Activated naive CD4-positive, alpha-beta T cell (primary cell): ENCODE measurements around the gene GRID2.

Experiments
- DNase-seq, 4 experiments: peaks; one replicate each; lab custom pipeline; 2025; lab: John Stamatoyannopoulos, UW

GRID2 gene

DNA sequence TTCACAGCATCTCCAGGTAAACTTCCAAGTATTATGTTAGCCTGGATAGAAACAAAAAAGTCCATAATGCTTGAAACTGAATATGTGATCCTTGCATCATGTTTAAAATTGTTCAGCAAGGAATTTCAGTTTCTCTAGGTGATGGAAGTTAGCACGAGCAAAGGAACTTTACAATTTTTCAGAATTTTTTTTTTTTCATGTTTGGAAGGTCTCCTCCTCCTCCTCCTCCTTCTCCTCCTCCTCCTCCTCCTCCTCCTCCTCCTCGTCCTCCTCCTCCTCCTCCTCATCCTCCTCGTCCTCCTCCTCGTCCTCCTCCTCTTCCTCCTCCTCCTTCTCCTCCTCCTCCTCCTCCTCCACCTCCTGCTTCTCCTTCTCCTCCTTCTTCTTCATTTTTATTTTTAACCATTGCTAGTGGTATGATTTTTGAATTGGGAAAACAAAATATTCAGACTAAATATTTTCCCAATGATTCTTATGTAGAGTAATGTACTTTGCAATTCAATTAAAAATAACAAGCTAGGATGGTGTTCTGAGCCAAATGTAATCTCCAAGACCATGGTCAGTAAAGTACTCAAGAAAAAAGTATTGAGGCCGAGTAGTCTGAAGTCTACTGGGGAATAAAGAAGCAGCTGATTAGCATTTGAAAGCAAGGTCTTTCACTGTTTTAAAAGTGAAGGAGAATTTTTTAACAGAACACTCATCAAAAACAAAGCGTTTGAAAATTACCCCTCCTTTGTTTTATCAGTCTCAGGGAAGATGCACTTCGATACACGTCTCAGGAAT is 1103.9 kb downstream of the GRID2 start:
- DNase-seq = no peak

DNA sequence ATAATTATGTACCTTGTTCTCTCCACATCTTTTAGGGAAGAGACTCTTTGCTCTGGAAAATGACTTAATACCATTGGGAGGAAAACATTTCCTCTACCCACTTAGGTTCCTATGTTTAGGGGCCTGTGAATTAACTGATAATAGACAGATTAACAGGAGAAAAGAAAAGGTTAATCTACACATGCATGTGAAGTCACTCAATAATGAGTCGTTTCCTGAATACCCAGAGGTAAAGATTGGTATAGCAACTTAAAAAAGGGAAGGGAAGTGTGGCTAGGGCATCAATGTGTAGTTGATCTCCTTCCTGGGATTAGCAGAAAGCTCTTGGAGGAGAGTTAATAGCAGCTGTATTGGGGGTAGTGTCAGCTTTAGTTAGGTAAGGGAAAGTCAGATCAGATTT is 1105.3 kb downstream of the GRID2 start:
- no peak for DNase-seq

DNA sequence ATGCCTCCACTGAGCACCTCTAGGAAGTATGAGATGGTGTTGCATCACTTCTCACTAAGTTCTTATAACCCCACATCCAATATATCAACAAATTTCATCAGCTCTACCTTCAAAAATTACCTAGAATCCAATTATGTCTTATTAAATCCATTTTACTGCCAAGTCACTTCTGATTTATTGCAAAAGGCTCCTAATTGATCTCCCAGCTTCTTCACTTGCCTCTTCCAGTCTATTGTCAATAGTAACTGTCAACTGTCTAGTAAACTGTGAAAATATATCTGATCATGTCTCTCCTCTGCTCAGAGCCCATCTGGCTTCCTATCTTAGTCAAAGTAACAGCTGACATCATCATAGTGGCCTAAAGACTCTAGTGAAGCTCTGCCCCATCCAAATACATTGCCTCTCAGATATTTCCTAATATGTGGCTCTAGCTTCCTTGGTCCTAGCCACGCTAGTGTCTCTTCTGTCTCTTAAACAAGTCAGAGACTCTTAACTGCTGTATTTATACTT is 1110.3 kb downstream of the GRID2 start:
- no peak for DNase-seq

DNA sequence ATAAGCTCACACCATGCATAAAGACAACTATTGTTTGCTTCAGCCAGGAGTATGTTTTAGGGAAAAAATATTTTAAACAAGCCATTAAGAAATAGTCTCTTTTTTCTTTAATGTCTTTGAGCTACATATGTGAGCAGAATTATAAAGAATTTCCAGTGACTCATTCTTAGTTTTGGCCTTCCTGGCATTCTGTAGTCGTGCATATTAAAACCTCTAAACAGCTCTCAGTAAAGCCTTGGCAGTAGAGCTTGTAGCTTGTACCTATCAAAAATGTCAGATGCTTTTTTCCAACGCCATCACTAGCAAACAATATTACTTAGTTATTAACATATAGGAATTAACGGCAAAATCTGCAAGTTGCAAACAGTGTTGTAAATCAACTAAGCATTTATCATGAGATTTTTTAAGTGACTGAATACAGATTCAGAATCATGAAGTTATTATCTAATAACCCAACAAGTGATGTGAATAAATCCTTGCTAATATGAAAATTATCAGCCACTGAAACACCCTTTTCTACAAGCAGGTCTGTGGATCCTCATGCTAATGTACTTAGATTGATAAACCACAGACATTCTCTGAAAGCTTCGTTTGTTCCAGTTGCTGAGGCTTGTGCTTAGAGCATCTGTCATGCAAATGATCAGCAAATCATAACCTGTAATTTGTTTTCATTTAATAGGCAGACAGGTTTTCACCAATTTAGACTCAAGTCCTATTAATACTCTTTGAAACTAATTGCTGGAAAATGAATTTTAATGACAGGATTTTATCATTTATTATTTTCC is 1112.8 kb downstream of the GRID2 start:
- DNase-seq = no peak

DNA sequence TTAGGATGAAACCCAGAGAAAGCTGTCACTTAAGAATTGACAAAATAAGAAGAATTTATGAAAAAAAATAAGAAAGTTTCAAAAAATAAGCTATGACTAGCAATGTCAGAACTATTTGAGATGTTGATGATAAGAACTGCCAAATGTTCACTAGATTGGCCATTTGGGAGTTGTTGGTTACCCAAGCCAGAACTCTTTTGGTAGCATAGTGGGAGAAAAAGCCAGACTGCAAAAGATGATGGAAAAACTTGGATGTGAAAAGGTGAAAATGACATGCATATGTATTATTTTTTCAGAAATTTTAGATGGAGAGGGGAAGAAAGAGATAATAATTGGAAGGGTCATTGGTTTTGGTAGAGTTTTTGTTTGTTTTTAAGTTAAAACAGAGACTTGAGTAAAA is 1127.6 kb downstream of the GRID2 start:
- DNase-seq = no peak

DNA sequence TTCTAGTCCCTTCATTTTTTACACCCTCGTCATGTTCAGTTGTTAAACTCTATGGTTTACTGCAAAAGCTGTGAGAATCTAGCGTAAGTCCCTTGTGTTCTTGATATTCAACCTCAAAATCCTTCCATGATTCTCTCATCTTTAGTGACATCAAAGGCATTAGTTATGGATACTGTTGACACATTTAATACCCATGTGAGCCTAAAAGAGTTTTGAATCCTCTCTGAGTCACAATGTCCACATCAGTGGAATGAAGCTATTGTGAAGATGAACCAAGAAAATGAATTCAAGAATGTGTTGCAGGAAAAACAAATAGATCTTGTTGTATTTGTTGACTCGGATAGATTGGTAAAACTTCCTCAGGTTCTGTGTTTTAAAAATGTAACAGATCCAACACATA is 1130.1 kb downstream of the GRID2 start:
- DNase-seq = no peak

DNA sequence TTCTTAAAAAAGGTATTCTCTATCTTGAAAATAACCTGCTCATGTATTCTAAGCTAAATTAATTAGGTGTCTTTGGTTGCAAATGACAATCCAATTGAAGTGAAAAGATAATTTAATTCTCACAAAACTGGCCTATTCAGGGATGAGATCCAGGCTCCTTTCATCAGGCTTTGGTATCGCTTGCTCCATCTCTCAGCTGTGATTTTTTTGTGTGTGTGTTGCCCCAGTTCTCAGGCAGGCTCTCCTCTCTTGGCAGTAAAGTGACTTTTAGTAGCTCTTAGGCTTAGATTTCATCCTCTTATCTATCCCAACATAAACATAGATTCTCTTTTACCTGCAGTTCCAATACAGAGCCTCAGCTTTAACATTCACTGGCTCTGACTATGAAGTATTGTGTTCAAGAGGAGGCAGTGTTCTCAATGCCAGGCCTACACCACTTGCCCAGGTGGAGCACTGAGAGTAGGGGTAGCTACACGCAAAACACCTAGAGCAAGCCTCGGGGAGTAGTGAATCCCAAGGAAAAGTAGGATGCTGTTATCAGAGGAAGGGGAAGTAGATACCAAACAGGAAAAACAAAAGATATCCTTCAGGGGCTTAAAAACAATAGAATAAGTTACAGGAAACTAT is 1132.3 kb downstream of the GRID2 start:
- no peak for DNase-seq

DNA sequence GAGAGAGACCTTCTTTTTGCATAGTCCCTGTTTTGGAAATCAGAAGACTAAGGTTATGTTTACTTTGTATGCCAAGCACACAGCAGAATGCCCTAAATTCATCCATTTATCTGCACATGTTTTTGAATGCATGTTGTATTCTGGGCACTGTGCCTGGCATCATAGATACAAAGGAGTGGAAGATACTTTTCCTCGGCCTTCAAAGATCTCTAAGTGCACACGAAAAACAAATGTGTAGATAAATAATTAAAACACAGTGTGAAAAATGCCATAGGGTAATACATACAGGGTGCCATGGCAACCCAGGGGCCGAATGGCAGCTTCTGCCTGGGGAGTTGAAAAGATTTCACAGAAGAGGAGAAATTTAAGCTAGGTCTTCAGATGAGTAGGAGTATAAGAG is 1134.2 kb downstream of the GRID2 start:
- no peak for DNase-seq

DNA sequence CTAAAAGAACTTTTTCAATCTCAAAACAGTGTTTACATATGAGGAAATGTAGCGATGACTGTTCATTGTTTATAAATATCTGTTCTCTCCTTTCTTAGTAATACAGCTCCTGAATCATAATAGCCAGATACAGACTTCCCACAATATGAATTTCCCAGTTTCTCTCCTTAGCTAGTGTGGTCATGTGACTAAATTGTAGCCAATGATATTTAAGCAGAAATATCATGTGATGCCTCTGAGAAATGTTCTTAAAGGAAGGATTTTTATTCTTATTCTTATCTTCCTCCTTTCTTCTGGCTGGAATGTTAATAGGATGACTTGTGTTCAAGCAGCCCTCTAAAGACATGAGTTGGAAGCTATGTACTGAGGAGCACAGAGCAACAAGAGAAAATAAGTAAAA is 1141.1 kb downstream of the GRID2 start:
- DNase-seq = no peak

DNA sequence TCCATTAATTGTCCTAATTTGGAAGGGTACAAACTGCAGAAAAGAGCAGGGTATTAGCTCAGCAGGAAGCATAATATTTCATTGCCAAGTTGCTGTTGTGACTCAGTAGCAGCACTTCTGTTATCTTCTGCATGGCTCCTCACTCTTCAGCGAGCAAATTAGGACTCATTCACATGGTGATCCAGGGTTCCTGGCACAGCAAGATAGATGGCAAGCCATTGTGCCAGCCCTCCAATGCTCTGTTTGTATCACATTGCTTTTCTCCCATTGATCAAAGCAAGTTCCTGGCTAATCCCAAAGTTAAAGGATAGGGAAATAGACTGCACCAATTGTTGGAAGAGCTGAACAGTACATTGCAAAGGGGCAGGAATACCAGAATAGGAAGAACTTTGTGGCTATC is 1142.3 kb downstream of the GRID2 start:
- DNase-seq = no peak

DNA sequence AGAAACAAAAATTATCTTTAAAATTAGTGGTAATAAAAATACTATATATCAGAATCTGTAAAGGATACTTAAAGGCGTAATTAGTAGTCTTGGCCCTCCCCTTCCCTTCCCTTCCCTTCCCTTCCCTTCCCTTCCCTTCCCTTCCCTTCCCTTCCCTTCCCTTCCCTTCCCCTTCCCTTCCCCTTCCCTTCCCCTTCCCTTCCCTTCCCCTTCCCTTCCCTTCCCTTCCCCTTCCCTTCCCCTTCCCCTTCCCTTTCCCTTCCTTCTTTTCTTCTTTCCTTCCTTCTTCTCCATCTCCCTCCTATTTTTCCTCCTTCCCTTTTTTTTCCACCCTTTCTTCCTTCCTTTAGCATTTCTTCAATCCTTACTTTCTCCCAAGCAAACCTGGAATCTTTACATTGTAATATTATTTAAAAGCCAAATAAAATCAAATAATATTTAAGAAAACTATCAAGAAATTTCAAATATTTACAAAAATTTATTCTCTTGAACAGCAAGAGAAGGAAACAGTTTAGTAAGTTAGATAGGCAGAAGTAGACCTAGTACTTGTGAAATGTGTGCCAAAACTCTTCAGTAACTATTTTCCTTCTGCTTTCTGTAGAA is 1145.0 kb downstream of the GRID2 start:
- DNase-seq = no peak

DNA sequence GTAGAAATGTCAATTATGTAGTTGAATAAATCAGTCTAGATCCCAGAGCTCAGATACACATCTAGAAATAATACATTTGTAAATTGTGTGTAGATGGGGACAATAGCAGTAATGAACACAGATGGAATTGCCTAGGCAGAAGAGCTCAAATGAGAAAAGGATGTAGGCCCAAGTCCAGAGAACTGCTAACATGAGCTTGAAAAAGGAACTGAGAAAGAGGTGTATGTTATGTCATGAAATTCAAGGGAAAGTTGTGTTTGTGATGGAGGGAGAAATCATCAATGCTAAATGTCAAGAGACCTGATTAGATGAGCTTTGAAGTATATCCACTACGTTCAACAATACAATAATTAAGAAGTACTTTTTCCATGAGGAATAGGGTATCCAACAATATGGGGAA is 1148.2 kb downstream of the GRID2 start:
- DNase-seq = no peak

DNA sequence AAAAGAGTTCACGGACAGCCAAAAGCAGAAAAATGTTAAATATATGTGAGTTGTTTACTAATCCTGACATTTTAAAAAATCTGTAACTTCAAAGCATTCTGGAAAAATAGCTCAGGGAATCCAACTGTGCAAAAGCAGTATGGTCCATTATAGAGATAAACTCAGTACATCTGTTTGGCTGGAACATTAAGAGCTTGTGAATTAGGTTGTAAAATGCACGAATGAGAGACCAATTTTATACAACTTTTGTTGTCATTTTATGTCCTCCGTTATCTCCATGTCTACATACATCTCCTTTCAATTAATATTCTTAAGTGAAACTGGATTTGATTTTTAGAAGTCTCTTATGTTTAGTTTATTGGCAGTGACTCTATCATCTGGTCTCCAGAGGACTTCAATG is 1157.8 kb downstream of the GRID2 start:
- DNase-seq = no peak

DNA sequence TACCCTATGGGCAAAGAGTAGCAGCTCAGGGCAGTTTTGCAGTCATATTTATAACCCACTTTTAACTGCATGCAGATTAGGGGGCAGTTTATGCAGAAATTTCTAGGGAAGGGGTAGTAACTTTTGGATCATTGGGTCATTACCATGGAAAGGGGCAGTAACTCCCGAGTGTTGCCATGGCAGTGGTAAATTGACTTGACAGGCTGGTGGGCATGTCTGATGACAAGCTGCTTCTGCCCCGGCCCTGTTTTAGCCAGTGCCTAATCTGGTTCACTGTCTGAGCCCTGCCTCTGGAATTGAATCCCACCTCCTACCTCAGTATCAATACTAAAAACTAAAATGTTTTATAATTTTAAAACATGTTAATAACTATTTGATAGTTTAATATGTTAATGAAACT is 1162.7 kb downstream of the GRID2 start:
- DNase-seq = no peak

DNA sequence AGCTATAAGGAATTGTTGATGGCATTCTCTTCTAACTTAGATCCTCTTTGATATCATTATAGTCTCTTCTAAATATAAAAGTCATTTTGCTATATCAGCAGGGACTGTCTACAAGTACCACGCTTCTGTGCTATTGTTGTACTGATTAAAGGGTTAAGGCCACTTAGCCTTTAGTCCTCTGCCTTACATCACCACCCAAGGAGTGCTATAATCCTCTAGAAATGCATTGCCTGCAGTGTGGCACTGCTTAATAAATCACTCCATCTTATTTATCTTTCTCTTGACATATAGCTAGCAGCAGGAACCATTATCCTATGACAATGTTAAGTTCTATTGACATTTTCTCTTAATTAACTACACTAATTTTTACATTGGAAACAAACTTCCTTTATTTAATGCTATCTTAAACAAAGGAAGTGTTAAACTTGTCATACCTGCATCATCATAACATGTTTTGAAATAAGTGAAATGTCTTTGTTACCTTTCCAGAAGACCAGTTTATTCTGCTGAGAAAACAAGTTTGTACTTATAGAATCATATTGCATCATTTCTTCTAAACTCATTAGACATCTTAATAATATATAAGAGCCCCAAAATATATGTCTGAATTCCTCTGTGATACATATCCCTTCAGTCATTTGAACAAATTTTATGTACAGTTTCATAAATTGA is 1163.9 kb downstream of the GRID2 start:
- DNase-seq = no peak

DNA sequence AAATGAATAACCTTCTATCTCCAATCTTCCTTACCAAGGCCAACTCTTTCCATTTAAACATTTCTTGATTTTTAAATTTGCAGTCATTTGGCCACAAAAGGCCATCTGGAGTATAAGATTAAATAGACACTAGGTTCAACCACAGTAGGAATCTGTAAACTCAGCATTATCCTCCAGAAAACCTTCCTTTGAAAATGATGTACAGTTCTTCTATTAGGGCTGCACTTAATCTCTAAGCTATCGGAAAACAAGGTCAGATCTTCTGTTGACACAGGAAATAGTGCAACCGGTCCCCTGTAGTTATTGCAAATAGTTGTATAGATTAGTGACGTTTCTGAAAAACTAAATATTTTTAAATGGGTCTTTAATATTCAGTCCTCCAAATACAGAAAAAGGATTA is 1165.8 kb downstream of the GRID2 start:
- DNase-seq = no peak

DNA sequence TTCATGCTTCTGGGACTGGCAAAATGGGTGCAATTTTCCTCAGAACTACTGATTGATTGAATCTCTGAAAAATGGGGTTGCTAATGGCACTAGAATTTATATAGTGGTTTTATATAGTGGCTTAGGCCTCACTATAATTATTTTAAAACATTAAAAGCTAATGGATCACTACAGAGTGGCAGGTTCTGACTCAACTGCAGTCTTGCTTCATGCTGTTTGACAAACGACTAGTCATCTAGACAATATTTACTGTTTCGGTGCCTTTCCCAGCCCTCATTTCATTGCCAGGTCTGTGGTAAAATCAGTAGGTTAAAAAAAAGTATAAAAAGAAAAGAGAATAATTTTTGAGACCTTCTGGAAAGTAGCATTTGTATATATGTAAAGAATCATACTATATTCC is 1172.0 kb downstream of the GRID2 start:
- DNase-seq = no peak

DNA sequence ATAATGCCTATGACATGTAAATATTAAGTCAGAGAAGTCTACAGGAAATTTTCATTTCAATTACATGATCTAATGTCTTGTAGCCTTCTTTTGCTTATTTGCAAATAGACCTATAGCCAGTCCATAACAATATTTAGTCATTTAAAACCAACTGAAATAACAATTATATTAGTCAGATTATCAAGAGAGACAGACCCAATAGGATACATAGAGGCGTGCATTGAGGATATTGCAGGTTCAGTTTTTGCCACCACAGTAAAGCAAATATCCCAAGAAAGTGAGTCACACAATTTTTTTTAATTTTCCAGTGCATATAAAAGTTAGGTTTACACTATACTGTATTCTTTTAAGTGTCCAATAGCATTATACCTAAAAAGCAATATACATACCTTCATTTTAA is 1175.0 kb downstream of the GRID2 start:
- DNase-seq = no peak

DNA sequence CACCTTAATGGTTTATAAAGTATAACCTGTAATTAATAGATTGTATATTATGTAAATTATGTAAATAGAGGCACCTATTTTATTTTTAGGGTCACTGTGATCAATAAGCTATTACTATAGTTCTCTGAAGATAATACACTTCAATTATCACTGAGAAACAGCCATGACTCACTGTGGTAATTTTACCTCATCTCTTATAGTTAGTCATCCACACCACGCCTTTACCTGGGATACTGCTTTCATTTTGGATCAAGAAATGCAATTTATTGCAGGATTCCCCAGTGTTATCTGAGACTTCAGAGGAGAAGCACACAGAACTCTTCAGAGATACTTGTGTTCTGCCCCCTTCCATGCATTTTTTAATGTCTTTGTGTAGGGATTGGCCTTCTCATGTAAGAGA is 1176.7 kb downstream of the GRID2 start:
- no peak for DNase-seq

DNA sequence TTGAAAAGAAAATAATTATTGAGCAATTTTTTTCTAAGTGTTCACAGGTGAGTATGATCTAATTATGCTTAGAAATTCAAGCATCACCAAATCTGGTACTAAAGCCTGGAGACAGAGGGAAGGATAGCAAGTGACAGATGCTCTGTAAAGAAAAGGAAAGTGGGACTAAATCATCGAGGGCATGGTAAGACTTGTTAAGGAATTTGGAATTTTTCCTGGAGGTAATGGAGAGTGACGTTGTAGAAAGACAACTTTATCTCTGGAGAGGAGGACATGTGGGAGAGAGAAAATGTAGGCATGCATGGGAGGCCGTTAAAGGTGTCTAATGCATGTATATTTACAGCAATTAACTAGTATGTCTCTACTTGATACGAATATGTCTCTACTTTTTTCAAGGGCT is 1191.6 kb downstream of the GRID2 start:
- no peak for DNase-seq

DNA sequence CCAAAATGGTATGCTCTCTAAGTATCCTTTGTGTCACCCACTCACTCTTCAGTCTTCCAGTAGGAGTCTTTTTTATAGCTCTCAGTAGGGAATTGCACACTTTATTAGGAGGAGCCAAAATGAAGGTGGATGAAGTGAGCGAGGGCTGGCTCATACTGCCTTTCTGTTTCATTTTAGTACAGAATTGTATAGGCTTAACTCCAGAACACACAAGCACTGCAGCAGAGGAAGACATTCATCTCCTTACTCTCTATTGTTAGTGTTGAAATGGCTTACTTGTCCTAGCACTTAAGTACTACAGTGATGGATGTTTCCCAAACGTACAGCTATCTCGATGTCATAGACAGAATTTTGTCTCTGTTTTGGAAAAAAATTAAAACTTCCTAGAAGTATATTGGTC is 1197.5 kb downstream of the GRID2 start:
- no peak for DNase-seq

DNA sequence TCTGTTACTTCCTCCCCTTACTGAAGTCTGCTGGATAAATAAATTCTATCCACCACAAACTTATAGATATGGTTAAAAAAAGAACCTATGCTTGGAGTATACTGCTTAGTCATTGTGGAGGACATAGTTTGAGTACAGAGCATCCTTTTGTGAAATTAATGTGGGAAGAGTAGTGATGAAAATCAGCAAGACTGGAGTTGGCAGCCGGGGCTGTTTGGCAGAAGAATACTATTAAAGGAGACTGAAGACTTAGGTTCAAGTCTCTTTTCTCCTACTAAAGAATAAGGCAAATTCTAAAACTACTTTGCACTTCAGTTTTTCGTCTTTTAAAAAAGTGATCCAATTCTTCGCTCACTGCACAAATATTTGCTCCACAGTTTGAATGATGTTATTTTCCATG is 1198.2 kb downstream of the GRID2 start:
- DNase-seq = no peak
